ENCODE data around the gene CPZ.

DNA sequence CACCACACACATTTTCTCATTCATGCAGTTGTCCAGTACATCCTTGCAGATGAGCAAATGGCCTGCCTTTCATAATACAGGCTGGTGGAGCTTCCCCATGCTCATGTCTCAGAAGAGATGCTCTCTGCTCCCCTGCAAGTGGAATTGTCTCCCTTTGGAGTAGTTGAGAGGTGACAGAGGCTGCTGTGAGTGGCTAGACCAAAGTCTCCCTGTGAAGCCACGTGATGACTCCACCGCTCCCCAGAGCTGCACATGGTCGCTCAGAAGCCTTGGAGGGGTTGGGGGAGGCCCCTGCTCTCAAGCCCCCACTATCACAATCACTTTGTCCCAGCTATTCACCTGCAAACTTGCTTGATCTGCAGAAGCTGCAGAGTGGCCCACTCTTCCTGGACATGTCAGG, 13.8 kb upstream of the CPZ start:
- TF ChIP-seq EZH2 (IDR thresholded peaks at IDR 0.05; ENCODE audit: insufficient read depth, poor library complexity, severe bottlenecking), result no peak
- TF ChIP-seq EZH2phosphoT487 (IDR thresholded peaks at IDR 0.05; ENCODE audit: insufficient read depth, low read depth), result no peak
